KOPT-K1 (cell line): Measurements from ENCODE around the gene TPPP2.
A peak's percentile ranks its signal among the peaks of the same experiment; 100 is the strongest.
"Not testable (repeated sequence)": the region's sequence is repeated elsewhere in the genome, so short reads cannot be mapped to it uniquely, and the experiment has no call there.

Experiments
- H3K27ac ChIP-seq: fragments of 200-600 bp; sonication (generic); 2 replicates; pipeline ENCODE4 v1.5.1; 2016; ENCODE audit warnings: antibody characterized with exemption, mild to moderate bottlenecking, low read depth, low read length; ENCODE audit not compliant: poor library complexity, severe bottlenecking
- H3K36me3 ChIP-seq: fragments of 200-600 bp; sonication (generic); 2 replicates; pipeline ENCODE4 v1.5.1; 2017; ENCODE audit warnings: antibody characterized with exemption, mild to moderate bottlenecking, low read length, moderate library complexity; ENCODE audit not compliant: insufficient read depth
- H3K9me3 ChIP-seq: fragments of 200-600 bp; sonication (generic); 2 replicates; pipeline ENCODE4 v1.5.1; 2017; ENCODE audit warnings: antibody characterized with exemption, low read length, mild to moderate bottlenecking; ENCODE audit not compliant: insufficient read depth, poor library complexity, severe bottlenecking

TPPP2 gene

GRCh38 chr14:21029917-21030316 lies at the start of gene TPPP2:
TSS of gene TPPP2 (plus strand) at chr14:21030217. CDS start at chr14:21030582, 365 bp downstream.
- no peaks in the 10 kb centered on the region for H3K9me3 ChIP-seq
- H3K27ac ChIP-seq: no peak within 1 kb of the TSS
- H3K36me3 ChIP-seq: no peaks in the 10 kb centered on the region

- Histone ChIP-seq H3K36me3 (no peaks in the 10 kb centered on the region), H3K9me3 (no peaks in the 10 kb centered on the region), H3K27ac (no peak overlapping the region)
These were observed 49.1 kb upstream of the TPPP2 start for GRCh38 chr14:20980906-20981305.

GRCh38 chr14:20982646-20983369 lies 47.2 kb upstream of the TPPP2 start:
- H3K36me3 ChIP-seq: no peaks in the 10 kb centered on the region
- H3K9me3 ChIP-seq: no peaks in the 10 kb centered on the region
- H3K27ac ChIP-seq: no peak overlapping the region

GRCh38 chr14:20985650-20986049 lies 44.4 kb upstream of the TPPP2 start:
- H3K36me3 ChIP-seq, H3K9me3 ChIP-seq, H3K27ac ChIP-seq: not testable (repeated sequence)

- Histone ChIP-seq H3K9me3 (no peaks in the 10 kb centered on the region), H3K36me3 (peaks cover 5% of the 10 kb centered on the region), H3K27ac (no peak overlapping the region)
These were observed 43.2 kb upstream of the TPPP2 start for GRCh38 chr14:20986811-20987210.

- H3K27ac ChIP-seq: peak overlapping the region; percentile 47
- no peaks in the 10 kb centered on the region for H3K9me3 ChIP-seq
- peaks cover 26% of the 10 kb centered on the region for H3K36me3 ChIP-seq
These were observed 41.1 kb upstream of the TPPP2 start for GRCh38 chr14:20988717-20989470.

GRCh38 chr14:20989471-20989786 lies 40.6 kb upstream of the TPPP2 start:
- Histone ChIP-seq H3K36me3 (peaks cover 31% of the 10 kb centered on the region), H3K27ac (peak overlapping the region; percentile 76), H3K9me3 (no peaks in the 10 kb centered on the region)

- Histone ChIP-seq H3K27ac (peak within 1 kb of the TSS; percentile 76), H3K9me3 (no peaks in the 10 kb centered on the region), H3K36me3 (peaks cover 37% of the 10 kb centered on the region)
These were observed 40.0 kb upstream of the TPPP2 start, which contains the start of gene METTL17 for GRCh38 chr14:20989787-20990600. TSS of gene METTL17 (plus strand) at chr14:20989980. CDS start at chr14:20990003, 23 bp downstream.

- H3K9me3 ChIP-seq: no peaks in the 10 kb centered on the region
- peaks cover 58% of the 10 kb centered on the region for H3K36me3 ChIP-seq
- H3K27ac ChIP-seq: no peak overlapping the region
These were observed 33.5 kb upstream of the TPPP2 start for GRCh38 chr14:20996521-20996920.

- H3K9me3 ChIP-seq: no peaks in the 10 kb centered on the region
- peaks cover 53% of the 10 kb centered on the region for H3K36me3 ChIP-seq
These were observed 32.9 kb upstream of the TPPP2 start for GRCh38 chr14:20997115-20997514.

GRCh38 chr14:20997564-20997963 lies 32.5 kb upstream of the TPPP2 start:
- peaks cover 48% of the 10 kb centered on the region for H3K36me3 ChIP-seq
- no peak overlapping the region for H3K27ac ChIP-seq
- H3K9me3 ChIP-seq: no peaks in the 10 kb centered on the region

More at GRCh38 chr14:20997115-20997514, 32.9 kb upstream of the TPPP2 start:
- no peak overlapping the region for H3K27ac ChIP-seq

- H3K27ac ChIP-seq: no peak overlapping the region
- H3K36me3 ChIP-seq: peaks cover 42% of the 10 kb centered on the region
- no peaks in the 10 kb centered on the region for H3K9me3 ChIP-seq
These were observed 31.9 kb upstream of the TPPP2 start for GRCh38 chr14:20998139-20998538.

GRCh38 chr14:20998674-20999366 lies 31.2 kb upstream of the TPPP2 start, which contains the start of gene SLC39A2:
TSS of gene SLC39A2 (plus strand) at chr14:20999293. CDS start at chr14:20999447, 154 bp downstream.
- Histone ChIP-seq H3K27ac (no peak within 1 kb of the TSS), H3K36me3 (peaks cover 35% of the 10 kb centered on the region), H3K9me3 (no peaks in the 10 kb centered on the region)

GRCh38 chr14:20999591-20999990 lies 30.4 kb upstream of the TPPP2 start:
- Histone ChIP-seq H3K9me3 (no peaks in the 10 kb centered on the region), H3K27ac (no peak overlapping the region), H3K36me3 (peaks cover 28% of the 10 kb centered on the region)
